GM21528 (cell line): ENCODE data around the gene THSD8.

ENCODE experiments used
- ATAC-seq: cut with Tn5 transposase; IDR thresholded peaks from one replicate; pipeline ENCODE4 v1.9.1; 2021; ENCODE audit warnings: mild to moderate bottlenecking, moderate library complexity; ENCODE audit not compliant: unreplicated experiment, low FRiP score

The THSD8 gene

DNA sequence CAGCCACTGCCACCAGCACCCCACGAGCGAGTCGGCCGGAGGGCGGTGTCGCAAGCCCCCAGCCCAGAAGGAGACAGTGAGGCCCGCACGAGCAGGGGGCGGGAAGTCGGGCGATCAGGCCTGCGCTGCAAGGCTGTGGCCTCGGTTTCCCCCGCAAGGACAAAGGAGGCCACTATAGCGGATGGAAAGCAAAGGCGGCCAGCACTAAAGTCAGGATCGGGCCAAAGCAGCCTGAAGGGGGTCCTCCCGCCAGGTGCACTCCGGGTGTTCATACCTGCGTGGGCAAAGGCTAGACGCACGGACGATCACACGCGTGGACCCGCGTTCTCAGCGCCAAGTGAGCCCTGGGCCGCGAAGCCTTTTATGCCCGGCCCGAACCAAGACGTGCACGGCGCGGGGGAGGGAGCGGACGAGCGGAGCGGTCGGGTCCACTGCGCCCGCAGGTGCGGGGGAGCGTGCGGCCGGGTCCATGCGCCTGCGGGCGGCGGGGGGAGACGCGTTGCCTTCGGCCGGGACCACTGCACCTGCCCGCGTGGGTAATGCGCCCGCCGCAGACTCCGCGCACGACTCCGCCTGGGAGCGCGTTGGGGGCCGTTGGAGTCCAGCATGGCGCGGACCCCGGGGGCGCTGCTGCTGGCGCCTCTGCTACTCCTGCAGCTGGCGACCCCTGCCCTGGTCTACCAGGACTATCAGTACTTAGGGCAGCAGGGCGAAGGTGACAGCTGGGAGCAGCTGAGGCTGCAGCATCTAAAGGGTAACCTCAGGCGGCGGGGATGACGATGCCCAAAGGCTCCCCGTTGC is at the start of gene THSD8, which contains the start of gene PRDX2:
THSD8 (plus strand) TSS at position 604 of the 801 bp plus-strand sequence; CDS start at position 607, 3 bp downstream.
PRDX2 (minus strand) TSS at position 335 of the 801 bp plus-strand sequence. CDS start 539 bp downstream, outside the sequence.
- ATAC-seq = no peak

DNA sequence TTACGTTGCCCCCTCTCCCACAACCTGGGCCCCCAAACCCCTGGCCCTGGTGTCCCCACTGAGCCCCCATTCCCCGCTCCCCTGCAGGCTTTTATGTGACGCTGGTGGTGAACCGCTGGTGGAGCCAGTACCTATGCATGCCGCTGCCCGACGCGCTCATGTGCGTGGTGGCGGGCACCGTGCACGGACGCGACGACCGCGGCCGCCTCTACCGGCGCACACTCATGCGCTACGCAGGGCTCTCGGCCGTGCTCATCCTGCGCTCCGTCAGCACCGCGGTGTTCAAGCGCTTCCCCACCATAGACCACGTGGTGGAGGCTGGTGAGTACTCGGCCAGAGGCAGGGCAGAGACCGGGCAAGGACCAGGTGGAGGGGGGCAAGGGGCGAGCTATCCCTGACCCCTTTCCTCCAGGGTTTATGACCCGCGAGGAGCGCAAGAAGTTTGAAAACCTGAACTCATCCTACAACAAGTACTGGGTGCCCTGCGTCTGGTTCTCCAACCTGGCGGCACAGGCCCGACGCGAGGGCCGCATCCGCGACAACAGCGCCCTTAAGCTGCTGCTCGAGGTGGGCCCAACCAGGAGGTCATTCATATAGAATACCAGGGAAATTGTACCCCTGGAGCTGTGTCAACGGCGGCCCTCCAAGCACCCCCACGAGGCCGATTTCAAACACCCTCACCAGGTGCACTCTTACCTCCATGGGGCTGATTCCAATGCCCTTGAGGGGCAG is 47.2 kb upstream of the THSD8 start:
- ATAC-seq = no peak

- ATAC-seq = no peak
Observed at GRCh38 chr19:12756150-12756883, 45.6 kb upstream of the THSD8 start.

DNA sequence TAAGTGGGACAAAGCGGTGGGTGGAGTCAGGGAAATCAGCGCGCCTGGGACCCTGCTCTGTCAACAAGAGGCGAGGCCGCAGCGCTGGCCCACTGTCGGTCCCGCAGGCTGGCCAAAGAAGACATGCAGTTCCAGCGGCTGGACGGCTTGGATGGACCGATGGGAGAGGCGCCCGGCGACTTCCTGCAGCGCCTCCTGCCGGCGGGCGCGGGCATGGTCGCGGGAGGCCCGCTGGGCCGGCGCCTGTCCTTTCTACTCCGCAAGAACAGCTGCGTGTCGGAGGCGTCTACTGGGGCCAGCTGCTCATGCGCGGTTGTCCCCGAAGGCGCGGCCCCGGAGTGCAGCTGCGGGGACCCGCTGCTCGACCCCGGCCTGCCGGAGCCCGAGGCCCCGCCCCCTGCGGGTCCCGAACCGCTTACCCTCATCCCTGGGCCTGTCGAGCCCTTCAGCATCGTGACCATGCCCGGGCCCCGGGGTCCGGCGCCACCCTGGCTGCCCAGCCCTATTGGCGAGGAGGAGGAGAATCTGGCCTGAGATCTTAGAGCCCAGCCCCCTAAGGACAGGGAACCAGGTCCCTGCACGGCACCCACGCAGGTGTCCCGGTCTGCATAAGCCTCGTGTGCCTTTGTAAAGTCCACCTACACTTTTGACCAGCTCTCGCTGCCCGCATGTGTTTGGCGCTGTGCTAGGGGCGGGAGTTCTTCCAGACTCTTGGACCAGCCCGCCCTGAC is 44.2 kb upstream of the THSD8 start:
- ATAC-seq = no peak

GRCh38 chr19:12759686-12760085 is 42.2 kb upstream of the THSD8 start:
- ATAC-seq = no peak

DNA sequence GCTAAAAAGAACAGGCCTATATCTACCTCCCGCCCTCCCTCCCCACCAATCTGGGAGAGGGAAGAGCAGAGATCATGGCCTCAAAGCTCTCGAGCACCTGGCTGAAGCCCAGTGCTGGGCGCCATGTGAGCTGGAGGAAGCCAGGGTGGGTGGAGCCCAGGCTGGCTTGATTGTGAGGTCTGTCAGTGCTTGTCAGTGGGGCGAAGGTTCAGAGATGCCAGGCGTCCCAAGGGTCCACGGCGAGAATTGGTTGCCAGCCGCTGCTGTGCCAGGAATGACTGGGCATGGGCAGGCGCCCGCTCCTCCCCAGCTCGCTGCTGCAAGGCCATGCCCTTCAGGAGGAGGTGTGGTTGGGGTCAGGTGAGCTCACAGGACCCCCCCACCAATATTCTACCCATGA is 38.8 kb upstream of the THSD8 start:
- no peak for ATAC-seq

DNA sequence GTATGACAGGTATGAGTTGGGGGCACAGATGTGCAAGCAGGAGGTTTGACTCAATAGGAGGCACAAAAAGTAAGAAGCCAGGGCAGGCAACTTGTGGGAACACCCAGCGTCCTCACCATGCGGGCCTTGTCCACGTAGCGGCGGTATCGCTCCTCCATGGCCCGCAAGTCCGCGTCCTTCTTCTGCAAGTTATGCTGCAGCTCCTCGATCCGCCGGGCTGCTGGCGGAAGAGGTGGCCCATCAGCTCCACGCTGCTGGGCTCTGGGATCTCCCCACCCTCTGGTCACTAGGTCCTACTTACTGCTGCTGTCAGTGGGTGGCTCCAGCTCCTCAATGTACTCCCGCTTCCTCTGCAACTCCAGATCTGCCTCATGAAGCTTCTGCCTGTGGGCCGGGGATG is 37.2 kb upstream of the THSD8 start:
- no peak for ATAC-seq

DNA sequence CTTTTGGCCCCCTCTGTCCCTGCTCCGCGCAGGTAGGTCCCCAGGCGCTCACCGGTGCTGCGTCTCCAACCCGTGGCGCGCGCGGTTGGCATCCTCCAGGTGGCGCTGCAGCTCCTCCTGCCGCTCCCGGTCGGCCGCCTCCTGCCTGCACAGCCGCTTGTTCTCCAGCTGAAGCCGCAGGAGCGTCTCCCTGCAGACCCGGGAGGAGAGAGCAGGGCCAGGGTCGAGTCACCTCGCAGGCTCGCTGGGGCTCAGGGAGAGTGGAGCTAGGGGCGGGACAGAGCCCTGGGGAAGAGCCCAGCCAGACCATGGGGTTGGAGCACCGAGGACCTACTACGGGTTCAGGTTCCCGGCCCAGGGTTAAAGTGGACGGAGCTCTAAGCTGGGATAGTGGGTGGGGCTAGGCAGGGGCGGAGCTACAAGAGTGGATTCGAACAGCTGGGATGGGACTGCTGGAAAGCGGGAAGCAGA is 35.8 kb upstream of the THSD8 start:
- no peak for ATAC-seq

- no peak for ATAC-seq
Observed at GRCh38 chr19:12767150-12767549, 34.7 kb upstream of the THSD8 start.

- ATAC-seq = no peak
Observed at GRCh38 chr19:12767666-12768065, 34.2 kb upstream of the THSD8 start.

DNA sequence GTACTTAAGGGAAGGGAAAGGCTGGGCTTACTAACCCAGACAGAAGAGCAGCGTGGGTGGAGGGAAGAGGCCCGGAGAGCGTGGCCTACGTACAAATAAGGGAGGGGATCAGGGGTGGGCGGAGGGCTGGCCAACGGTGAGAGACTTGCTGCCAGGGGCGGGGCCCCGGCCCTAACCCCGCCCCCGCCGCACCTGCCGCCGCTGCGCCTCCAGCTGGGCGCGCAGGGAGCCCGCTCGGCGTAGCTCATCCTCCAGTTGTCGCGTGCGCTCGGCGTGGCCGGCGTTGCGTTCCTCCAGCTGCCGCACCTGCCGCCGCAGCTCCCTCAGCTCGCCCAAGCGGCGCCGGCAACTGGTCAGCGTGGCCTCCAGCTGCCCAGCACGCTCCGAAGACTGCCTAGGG is 32.2 kb upstream of the THSD8 start:
- ATAC-seq = no peak

DNA sequence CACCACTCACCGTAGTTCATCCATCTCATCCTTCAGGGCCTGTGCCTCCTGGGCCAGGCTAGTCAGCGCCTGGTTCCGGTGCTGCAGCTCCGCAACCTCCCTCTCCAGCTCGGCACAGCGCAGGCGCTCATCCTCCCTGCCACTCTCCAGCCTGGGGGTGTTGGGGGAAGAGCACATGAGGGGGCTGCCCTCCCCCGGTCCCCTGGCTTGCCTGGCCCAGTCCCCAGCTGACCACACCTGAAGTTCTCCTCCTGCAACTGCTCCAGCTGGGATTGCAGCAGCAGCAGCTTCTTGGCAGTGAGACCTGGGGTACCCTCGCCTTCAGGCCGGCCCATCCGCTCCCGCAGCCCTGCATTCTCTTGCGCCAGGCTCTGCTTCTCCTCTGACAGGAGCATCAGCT is 30.9 kb upstream of the THSD8 start:
- ATAC-seq = no peak

- ATAC-seq = no peak
Observed at GRCh38 chr19:12772323-12772722, 29.5 kb upstream of the THSD8 start.

- ATAC-seq = no peak
Observed at GRCh38 chr19:12773571-12773970, 28.3 kb upstream of the THSD8 start.

DNA sequence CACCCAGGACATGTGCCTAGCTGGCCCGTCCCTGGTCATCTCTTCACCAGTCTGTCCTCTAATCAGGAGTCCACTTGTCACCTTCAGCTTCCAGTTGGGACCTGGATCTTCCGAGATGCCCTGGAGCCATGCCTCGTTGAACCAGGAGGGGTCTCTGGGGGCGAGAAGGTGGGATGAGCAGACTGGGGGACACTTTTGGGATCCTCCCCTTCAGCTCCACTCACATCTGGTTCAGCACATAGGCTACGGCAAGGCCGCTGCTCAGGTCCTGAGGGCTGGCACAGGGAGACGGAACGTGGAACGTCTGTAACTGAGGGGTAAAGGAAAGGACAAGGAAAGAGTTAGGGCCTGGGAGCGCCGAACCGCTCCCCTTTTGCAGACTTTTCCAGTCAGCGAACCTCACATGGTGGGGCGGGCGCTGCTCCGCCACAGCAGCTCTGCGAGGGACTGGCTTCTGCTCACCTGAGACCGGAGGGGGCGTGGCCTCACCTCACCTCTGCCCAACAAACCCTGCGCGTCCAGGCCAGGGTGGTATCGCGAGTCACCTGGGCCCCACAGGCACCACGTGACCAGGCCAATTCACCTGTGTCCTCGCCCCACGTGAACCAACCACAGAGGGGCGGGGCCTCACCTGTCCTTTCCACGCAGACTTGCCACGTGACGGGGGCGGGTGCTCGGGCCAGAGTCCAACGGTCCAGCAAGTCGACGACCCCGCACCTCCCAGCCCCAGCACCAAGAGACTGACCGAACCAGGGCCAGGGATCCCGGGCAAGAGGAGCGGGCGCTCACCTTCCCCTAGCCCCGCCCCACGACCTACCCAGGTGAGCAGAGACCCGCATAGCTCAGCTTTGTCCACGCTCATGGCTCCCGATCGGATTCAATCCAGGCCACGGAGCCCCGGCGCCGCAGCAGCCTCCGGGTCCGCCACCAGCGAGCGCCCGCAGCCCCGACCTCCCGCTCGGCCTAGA is 27.0 kb upstream of the THSD8 start, which contains the start of gene HOOK2:
HOOK2 (minus strand) TSS at position 965 of the 968 bp plus-strand sequence; CDS start at position 862, 103 bp downstream.
- ATAC-seq = no peak

- ATAC-seq = no peak
Observed at GRCh38 chr19:12777217-12778016, 24.5 kb upstream of the THSD8 start.

- no peak for ATAC-seq
Observed at GRCh38 chr19:12778017-12778904, 23.6 kb upstream of the THSD8 start.

DNA sequence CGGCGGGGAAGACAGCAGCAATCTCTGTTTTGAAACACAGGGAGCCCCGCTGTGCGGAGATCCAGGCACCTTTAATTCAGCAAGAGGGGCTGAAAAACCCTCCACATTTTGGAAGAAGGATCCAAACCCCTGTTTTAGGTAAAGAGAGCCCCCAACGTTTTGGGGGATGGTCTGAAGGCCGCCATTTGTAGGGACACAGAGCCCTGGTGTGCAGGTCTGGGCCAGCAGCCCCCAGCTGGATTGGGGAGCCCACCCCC is 23.0 kb upstream of the THSD8 start:
- ATAC-seq = no peak
